ENCODE data around the gene DVL1.
A peak's percentile ranks its signal among the peaks of the same experiment; 100 is the strongest.

The DVL1 gene

DNA sequence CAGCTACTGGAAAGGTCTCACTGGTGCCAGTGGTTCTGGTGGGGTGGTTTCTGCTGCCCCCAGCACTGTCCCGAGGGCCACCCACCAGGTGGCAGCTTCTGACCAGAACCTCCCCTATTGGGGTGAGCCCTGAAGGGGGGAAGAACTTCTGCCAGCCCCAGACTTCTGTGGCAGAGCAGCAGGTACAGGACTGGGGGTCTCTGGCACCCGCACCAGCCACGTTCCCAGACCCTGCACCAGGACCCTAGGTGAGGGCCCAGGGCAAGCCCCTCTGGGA is 39.2 kb downstream of the DVL1 start:
- no peaks in the 10 kb centered on the region for H3K9me2 ChIP-seq (replicated peaks; ENCODE audit: low read depth, low read length)
- H3K79me2 ChIP-seq (ENCODE audit: insufficient read depth, low read length) = peaks cover 45% of the 10 kb centered on the region
- H4K20me1 ChIP-seq (ENCODE audit: insufficient read depth, low read length, poor library complexity, severe bottlenecking) = peaks cover 28% of the 10 kb centered on the region
- TF ChIP-seq, protein P1, sequence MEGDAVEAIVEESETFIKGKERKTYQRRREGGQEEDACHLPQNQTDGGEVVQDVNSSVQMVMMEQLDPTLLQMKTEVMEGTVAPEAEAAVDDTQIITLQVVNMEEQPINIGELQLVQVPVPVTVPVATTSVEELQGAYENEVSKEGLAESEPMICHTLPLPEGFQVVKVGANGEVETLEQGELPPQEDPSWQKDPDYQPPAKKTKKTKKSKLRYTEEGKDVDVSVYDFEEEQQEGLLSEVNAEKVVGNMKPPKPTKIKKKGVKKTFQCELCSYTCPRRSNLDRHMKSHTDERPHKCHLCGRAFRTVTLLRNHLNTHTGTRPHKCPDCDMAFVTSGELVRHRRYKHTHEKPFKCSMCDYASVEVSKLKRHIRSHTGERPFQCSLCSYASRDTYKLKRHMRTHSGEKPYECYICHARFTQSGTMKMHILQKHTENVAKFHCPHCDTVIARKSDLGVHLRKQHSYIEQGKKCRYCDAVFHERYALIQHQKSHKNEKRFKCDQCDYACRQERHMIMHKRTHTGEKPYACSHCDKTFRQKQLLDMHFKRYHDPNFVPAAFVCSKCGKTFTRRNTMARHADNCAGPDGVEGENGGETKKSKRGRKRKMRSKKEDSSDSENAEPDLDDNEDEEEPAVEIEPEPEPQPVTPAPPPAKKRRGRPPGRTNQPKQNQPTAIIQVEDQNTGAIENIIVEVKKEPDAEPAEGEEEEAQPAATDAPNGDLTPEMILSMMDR (conservative IDR thresholded peaks at IDR 0.05; ENCODE audit: low read length) = no peak
- no peak for TF ChIP-seq EZH2phosphoT487 (IDR thresholded peaks at IDR 0.05; ENCODE audit: borderline replicate concordance)
- no peaks in the 10 kb centered on the region for H3K27me3 ChIP-seq (ENCODE audit: insufficient read depth, low read length, poor library complexity, severe bottlenecking)
- peak overlapping the region; percentile 87 for H3K4me2 ChIP-seq (ENCODE audit: low read depth, low read length, poor library complexity, severe bottlenecking)
- H3K4me1 ChIP-seq (ENCODE audit: insufficient read depth, low read length, poor library complexity, severe bottlenecking) = peaks cover 28% of the 10 kb centered on the region
- no peaks in the 10 kb centered on the region for H3K9me3 ChIP-seq (ENCODE audit: insufficient read depth, low read depth, low read length)
- no peak overlapping the region for H2AFZ ChIP-seq (ENCODE audit: low read length)
- peak overlapping the region; percentile 96 for H3K9ac ChIP-seq (ENCODE audit: low read depth, low read length, poor library complexity, severe bottlenecking)
- H3F3A ChIP-seq (ENCODE audit: low read depth) = no peaks in the 10 kb centered on the region; the same call in 1 of the 2 replicates
- peaks cover 37% of the 10 kb centered on the region; the same call in 1 of the 2 replicates for H3K36me3 ChIP-seq (ENCODE audit: insufficient read depth, low read length)
- peak overlapping the region; percentile 98 for H3K4me3 ChIP-seq (ENCODE audit: low read length, poor library complexity, severe bottlenecking)

DNA sequence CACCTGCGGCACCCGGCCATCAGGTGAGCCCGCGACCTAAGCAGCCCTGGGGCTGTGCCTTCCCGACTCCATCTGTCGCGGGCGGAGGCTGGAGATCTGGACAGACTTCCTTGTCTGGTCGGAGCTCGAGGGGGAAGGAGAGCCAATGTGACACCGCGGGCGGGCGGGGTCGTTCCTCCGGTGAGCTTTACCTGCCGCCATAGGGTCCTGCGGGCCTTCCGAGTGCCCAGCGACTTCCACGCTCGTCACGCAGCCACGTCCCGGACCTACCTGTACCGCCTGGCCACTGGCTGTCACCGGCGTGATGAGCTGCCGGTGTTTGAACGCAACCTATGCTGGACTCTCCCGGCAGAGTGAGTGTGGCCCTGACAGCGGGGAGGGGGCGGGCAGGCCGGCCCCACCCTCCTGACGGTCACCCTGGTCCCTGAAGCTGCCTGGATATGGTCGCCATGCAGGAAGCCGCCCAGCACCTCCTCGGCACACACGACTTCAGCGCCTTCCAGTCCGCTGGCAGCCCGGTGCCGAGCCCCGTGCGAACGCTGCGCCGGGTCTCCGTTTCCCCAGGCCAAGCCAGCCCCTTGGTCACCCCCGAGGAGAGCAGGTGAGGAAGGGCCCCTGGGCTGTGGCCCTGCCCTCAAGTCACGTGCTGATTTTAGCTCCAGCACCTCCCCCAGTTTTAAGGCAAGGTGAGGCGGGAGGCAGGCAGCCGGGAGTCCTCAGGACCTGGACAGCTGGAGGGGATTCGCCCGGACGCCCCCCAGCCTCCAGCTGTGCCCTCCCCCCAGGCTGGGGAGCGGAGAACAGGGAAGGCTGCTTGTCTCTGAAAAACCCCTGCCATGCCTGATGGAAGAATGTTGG is 39.7 kb downstream of the DVL1 start:
- Histone ChIP-seq H3K4me1 (ENCODE audit: insufficient read depth, low read length, poor library complexity, severe bottlenecking) (peaks cover 30% of the 10 kb centered on the region), H3K9me2 (replicated peaks; ENCODE audit: low read depth, low read length) (no peaks in the 10 kb centered on the region), H3K9ac (ENCODE audit: low read depth, low read length, poor library complexity, severe bottlenecking) (peak overlapping the region; percentile 96), H3K36me3 (ENCODE audit: insufficient read depth, low read length) (peaks cover 31% of the 10 kb centered on the region; the same call in 1 of the 2 replicates), H2AFZ (ENCODE audit: low read length) (no peak overlapping the region), H3K4me2 (ENCODE audit: low read depth, low read length, poor library complexity, severe bottlenecking) (peak overlapping the region; percentile 87), H3K9me3 (ENCODE audit: insufficient read depth, low read depth, low read length) (no peaks in the 10 kb centered on the region), H3K79me2 (ENCODE audit: insufficient read depth, low read length) (peaks cover 44% of the 10 kb centered on the region), H3K27me3 (ENCODE audit: insufficient read depth, low read length, poor library complexity, severe bottlenecking) (no peaks in the 10 kb centered on the region), H3K4me3 (ENCODE audit: low read length, poor library complexity, severe bottlenecking) (peak overlapping the region; percentile 98), H4K20me1 (ENCODE audit: insufficient read depth, low read length, poor library complexity, severe bottlenecking) (peaks cover 27% of the 10 kb centered on the region), H3F3A (ENCODE audit: low read depth) (no peaks in the 10 kb centered on the region; the same call in 1 of the 2 replicates)
- no peak for TF ChIP-seq EZH2phosphoT487 (IDR thresholded peaks at IDR 0.05; ENCODE audit: borderline replicate concordance)
- TF ChIP-seq, protein P1 (conservative IDR thresholded peaks at IDR 0.05; ENCODE audit: low read length) = no peak

DNA sequence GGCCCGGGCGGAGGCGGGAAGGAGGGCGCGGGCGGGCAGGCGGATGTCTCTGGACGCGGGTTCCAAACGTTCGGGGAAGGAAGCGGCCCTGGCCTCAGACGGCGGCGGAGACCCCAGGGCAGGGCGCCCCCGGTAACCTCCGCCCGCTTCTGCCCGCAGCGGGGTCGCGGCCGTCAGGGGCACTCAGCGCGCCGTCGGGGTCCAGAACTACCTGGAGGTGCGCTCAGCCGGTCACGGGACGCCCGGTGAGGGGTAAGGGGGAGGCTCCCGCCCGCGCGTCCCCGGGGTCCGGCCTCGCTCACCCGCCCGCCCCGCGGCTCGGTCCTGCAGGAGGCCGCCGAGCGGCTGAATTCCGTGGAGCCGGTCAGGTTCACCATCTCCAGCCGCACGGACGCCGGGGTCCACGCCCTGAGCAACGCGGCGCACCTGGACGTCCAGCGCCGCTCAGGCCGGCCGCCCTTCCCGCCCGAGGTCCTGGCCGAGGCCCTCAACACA is 40.4 kb downstream of the DVL1 start:
- Histone ChIP-seq H3K4me3 (ENCODE audit: low read length, poor library complexity, severe bottlenecking) (peak overlapping the region; percentile 98), H3K27me3 (ENCODE audit: insufficient read depth, low read length, poor library complexity, severe bottlenecking) (no peaks in the 10 kb centered on the region), H3F3A (ENCODE audit: low read depth) (no peaks in the 10 kb centered on the region; the same call in 1 of the 2 replicates), H3K9me2 (replicated peaks; ENCODE audit: low read depth, low read length) (no peaks in the 10 kb centered on the region), H3K9ac (ENCODE audit: low read depth, low read length, poor library complexity, severe bottlenecking) (peak overlapping the region; percentile 96), H3K9me3 (ENCODE audit: insufficient read depth, low read depth, low read length) (no peaks in the 10 kb centered on the region), H3K4me2 (ENCODE audit: low read depth, low read length, poor library complexity, severe bottlenecking) (peak overlapping the region; percentile 87), H2AFZ (ENCODE audit: low read length) (peak overlapping the region; percentile 97), H3K36me3 (ENCODE audit: insufficient read depth, low read length) (peaks cover 24% of the 10 kb centered on the region; the same call in 1 of the 2 replicates), H3K79me2 (ENCODE audit: insufficient read depth, low read length) (peaks cover 42% of the 10 kb centered on the region), H4K20me1 (ENCODE audit: insufficient read depth, low read length, poor library complexity, severe bottlenecking) (peaks cover 29% of the 10 kb centered on the region), H3K4me1 (ENCODE audit: insufficient read depth, low read length, poor library complexity, severe bottlenecking) (peaks cover 30% of the 10 kb centered on the region)
- no peak for TF ChIP-seq EZH2phosphoT487 (IDR thresholded peaks at IDR 0.05; ENCODE audit: borderline replicate concordance)
- TF ChIP-seq, protein P1 (conservative IDR thresholded peaks at IDR 0.05; ENCODE audit: low read length) = no peak
